Astrocyte (in vitro differentiated cells and primary cell): ENCODE results near the gene IQCK. TPM values are rescaled to one million over a fixed set of nuclear protein-coding genes. Genes with fewer than 3 reads are reported as not detected.

Source experiments
- DNase-seq: peaks from one replicate; pipeline ENCODE4 v3.0.0-alpha.2; 2010; ENCODE audit warnings: low read depth
- FAIRE-seq: peaks from 2 replicates; lab custom pipeline; 2011; peaks lifted over from hg19 to GRCh38; lab: Jason Lieb, UNC
- H2AFZ ChIP-seq: 2 replicates; pipeline ENCODE4 v1.6.0; 2012; ENCODE audit warnings: low read depth, low read length, inconsistent platforms
- H3K27ac ChIP-seq: 2 replicates; pipeline ENCODE4 v1.5.1; 2011; ENCODE audit warnings: low read depth, low read length, inconsistent platforms
- H3K27me3 ChIP-seq: 2 replicates; pipeline ENCODE4 v1.6.0; 2011; ENCODE audit warnings: low read length, inconsistent platforms; ENCODE audit not compliant: insufficient read depth
- H3K36me3 ChIP-seq: 2 replicates; pipeline ENCODE4 v1.5.1; 2011; ENCODE audit warnings: low read length, inconsistent platforms; ENCODE audit not compliant: insufficient read depth
- H3K4me1 ChIP-seq: 2 replicates; pipeline ENCODE4 v1.5.1; 2011; ENCODE audit warnings: low read length, inconsistent platforms; ENCODE audit not compliant: insufficient read depth
- H3K4me2 ChIP-seq: 2 replicates; pipeline ENCODE4 v1.6.0; 2012; ENCODE audit warnings: low read length, inconsistent platforms
- H3K4me3 ChIP-seq: 2 replicates; pipeline ENCODE4 v1.5.1; 2011; ENCODE audit warnings: low read depth, mild to moderate bottlenecking, low read length, inconsistent platforms; ENCODE audit not compliant: insufficient read depth
- H3K79me2 ChIP-seq: 2 replicates; pipeline ENCODE4 v1.6.0; 2012; ENCODE audit warnings: mild to moderate bottlenecking, low read length, inconsistent platforms; ENCODE audit not compliant: insufficient read depth
- H3K9ac ChIP-seq: 2 replicates; pipeline ENCODE4 v1.6.0; 2012; ENCODE audit warnings: mild to moderate bottlenecking, low read length, inconsistent platforms
- H3K9me3 ChIP-seq: 2 replicates; pipeline ENCODE4 v1.5.1; 2012; ENCODE audit warnings: low read depth, mild to moderate bottlenecking, low read length, inconsistent platforms; ENCODE audit not compliant: insufficient read depth
- H4K20me1 ChIP-seq: 2 replicates; pipeline ENCODE4 v1.6.0; 2012; ENCODE audit warnings: low read length, inconsistent platforms; ENCODE audit not compliant: insufficient read depth
- H3K27ac Mint-ChIP-seq: one replicate; pipeline ENCODE4 v1.8.0; 2021; ENCODE audit warnings: mild to moderate bottlenecking, mixed read lengths; ENCODE audit not compliant: unreplicated experiment
- H3K27me3 Mint-ChIP-seq: one replicate; pipeline ENCODE4 v1.8.0; 2021; ENCODE audit warnings: low read depth, mixed read lengths; ENCODE audit not compliant: unreplicated experiment
- H3K36me3 Mint-ChIP-seq: one replicate; pipeline ENCODE4 v1.8.0; 2021; ENCODE audit warnings: low read depth, mixed read lengths; ENCODE audit not compliant: unreplicated experiment
- H3K4me1 Mint-ChIP-seq: one replicate; pipeline ENCODE4 v1.8.0; 2021; ENCODE audit warnings: low read depth, mixed read lengths; ENCODE audit not compliant: unreplicated experiment
- H3K4me3 Mint-ChIP-seq: one replicate; pipeline ENCODE4 v1.8.0; 2021; ENCODE audit warnings: mild to moderate bottlenecking, moderate library complexity, mixed read lengths; ENCODE audit not compliant: unreplicated experiment
- H3K9me3 Mint-ChIP-seq: one replicate; pipeline ENCODE4 v1.8.0; 2021; ENCODE audit warnings: mild to moderate bottlenecking, mixed read lengths; ENCODE audit not compliant: unreplicated experiment
- CTCF ChIP-seq: IDR thresholded peaks from 2 replicates; pipeline ENCODE4 v1.5.1; 2011; ENCODE audit warnings: low read depth, mild to moderate bottlenecking, inconsistent platforms, low read length, moderate library complexity; ENCODE audit not compliant: insufficient read depth
- EZH2 ChIP-seq: IDR thresholded peaks from 2 replicates; pipeline ENCODE4 v1.6.1; 2012; ENCODE audit warnings: mild to moderate bottlenecking, low read length, inconsistent platforms; ENCODE audit not compliant: insufficient read depth
- total RNA-seq: library from RNA; stranded (reverse); gene quantifications from 2 replicates; pipeline ENCODE4 v1.2.1, GENCODE V29; 2021

The IQCK gene
- total RNA-seq, 1 donor from 2014 or later: 5.9 TPM

GRCh38 chr16:19896951-19897350 lies 178.9 kb downstream of the IQCK start:
- Histone ChIP-seq H3K9me3 (no peaks in the 10 kb centered on the region), H3K36me3 (no peaks in the 10 kb centered on the region), H3K4me2 (no peak overlapping the region), H3K27me3 (no peaks in the 10 kb centered on the region), H3K27ac (no peak overlapping the region), H2AFZ (no peak overlapping the region), H3K79me2 (no peaks in the 10 kb centered on the region), H3K4me3 (no peak overlapping the region), H3K4me1 (no peaks in the 10 kb centered on the region), H3K9ac (no peak overlapping the region), H4K20me1 (no peaks in the 10 kb centered on the region)
- Mint-ChIP-seq H3K27me3 (peaks cover 14% of the 10 kb centered on the region), H3K27ac (no peak overlapping the region), H3K4me3 (no peak overlapping the region), H3K9me3 (peaks cover 1% of the 10 kb centered on the region), H3K36me3 (no peaks in the 10 kb centered on the region), H3K4me1 (no peaks in the 10 kb centered on the region)
- FAIRE-seq (no peak), DNase-seq (no peak)
- TF ChIP-seq CTCF (no peak), EZH2 (no peak)

- H3K4me3 Mint-ChIP-seq: no peak overlapping the region
- H3K9me3 Mint-ChIP-seq: peaks cover 1% of the 10 kb centered on the region
- H3K27me3 ChIP-seq: no peaks in the 10 kb centered on the region
- no peaks in the 10 kb centered on the region for H3K4me1 ChIP-seq
- FAIRE-seq (no peak), DNase-seq (no peak)
- H3K9ac ChIP-seq: no peak overlapping the region
- H4K20me1 ChIP-seq: no peaks in the 10 kb centered on the region
- H3K27me3 Mint-ChIP-seq: peaks cover 14% of the 10 kb centered on the region
- no peak overlapping the region for H3K4me2 ChIP-seq
- H3K79me2 ChIP-seq: no peaks in the 10 kb centered on the region
- no peaks in the 10 kb centered on the region for H3K9me3 ChIP-seq
- no peaks in the 10 kb centered on the region for H3K4me1 Mint-ChIP-seq
- H3K27ac ChIP-seq: no peak overlapping the region
- no peaks in the 10 kb centered on the region for H3K36me3 Mint-ChIP-seq
- TF ChIP-seq CTCF (no peak), EZH2 (no peak)
- no peak overlapping the region for H3K4me3 ChIP-seq
- H3K27ac Mint-ChIP-seq: no peak overlapping the region
- no peak overlapping the region for H2AFZ ChIP-seq
- H3K36me3 ChIP-seq: no peaks in the 10 kb centered on the region
These were observed 180.1 kb downstream of the IQCK start for GRCh38 chr16:19898166-19898565.

GRCh38 chr16:19898924-19899604 lies 181.0 kb downstream of the IQCK start:
- no peak overlapping the region for H3K4me2 ChIP-seq
- no peak for FAIRE-seq

More at GRCh38 chr16:19898924-19899604, 181.0 kb downstream of the IQCK start:
- Histone ChIP-seq H3K27me3 (no peaks in the 10 kb centered on the region), H4K20me1 (no peaks in the 10 kb centered on the region), H3K79me2 (no peaks in the 10 kb centered on the region), H3K36me3 (no peaks in the 10 kb centered on the region), H2AFZ (peak overlapping the region; percentile 47), H3K4me1 (no peaks in the 10 kb centered on the region), H3K9ac (no peak overlapping the region), H3K4me3 (no peak overlapping the region), H3K27ac (no peak overlapping the region), H3K9me3 (no peaks in the 10 kb centered on the region)
- no peaks in the 10 kb centered on the region for H3K4me1 Mint-ChIP-seq
- no peaks in the 10 kb centered on the region for H3K36me3 Mint-ChIP-seq
- no peak for TF ChIP-seq EZH2
- TF ChIP-seq CTCF: peak; percentile 86
- H3K9me3 Mint-ChIP-seq: peaks cover under 1% of the 10 kb centered on the region
- H3K4me3 Mint-ChIP-seq: no peak overlapping the region
- peaks cover 14% of the 10 kb centered on the region for H3K27me3 Mint-ChIP-seq
- no peak for DNase-seq
- H3K27ac Mint-ChIP-seq: no peak overlapping the region
